IPS DF 4.7 (cell line): ENCODE measurements around the gene HOXC11.

Source experiments
- DNase-seq: peaks from one replicate; pipeline ENCODE4 v3.0.0-alpha.2; 2013; ENCODE audit warnings: low spot score; ENCODE audit errors: extremely low read depth

HOXC11 gene

DNA sequence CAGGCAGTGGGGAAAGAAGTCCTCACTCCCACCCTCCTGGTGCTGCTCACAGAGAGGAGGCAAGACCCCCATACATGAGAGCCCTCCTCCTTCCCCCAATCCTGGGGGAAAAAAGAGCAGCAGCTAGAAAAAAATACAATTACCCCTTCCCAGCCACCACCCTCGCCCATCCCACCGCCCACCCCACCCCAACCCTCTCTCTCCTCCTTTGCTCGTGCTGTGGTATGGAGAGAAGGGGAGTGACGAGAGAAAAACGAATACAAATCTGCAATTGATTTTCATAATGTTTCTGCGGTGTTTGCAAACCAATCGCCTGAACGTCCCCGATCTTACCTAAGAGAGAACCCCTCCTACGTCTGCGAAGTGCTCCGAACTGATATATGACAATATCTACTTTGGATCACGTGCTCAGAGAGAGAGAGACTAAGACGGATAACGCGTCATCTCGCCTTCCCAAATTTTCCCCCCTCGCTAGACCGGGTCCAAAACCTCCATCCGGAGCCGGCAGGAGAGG, at the start of gene HOXC11:
TSS of gene HOXC11 (plus strand) at position 405 of the 514 bp plus-strand sequence. CDS start 116 bp downstream, outside the sequence.
- DNase-seq, result no peak

DNA sequence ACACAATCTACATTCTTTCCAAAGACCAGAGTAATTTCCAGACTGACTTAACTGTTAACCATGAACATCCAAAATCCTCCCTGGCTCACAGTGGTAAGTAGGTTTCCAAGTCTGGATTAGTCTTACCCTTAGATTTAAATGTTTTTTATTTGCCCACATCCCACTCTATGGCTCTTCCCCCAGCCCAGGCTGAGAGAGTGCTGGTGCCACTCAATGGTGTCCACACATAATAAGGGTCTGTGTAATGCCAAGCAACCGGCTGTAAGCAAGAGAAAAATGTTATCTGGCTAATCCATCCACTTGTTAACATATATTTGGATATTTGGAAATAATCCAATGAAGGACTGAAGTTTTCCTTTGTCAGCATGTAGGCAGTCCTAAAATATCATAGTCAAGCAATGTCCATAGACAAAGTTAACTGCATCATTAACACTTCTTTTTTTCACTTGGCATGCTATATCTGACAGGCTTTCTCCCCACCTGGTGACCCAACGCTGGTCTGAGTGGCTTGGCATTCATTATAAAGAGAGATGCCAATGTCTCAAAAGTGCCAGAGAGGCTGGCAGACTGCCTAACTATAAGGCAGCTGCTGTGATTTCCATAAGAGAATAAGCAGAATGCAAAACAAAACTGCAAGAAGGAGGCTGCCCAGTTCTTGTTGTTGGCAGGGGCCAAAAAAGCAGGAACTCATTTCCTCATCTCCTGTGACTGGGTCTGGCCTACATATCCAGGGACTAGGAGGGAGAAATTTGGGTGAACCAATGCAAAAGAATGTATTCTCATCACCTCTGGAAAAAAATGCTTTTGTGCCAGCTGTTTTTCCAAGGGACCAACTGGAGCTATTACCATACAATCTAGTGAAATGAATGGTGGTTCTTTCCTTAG, 48.2 kb upstream of the HOXC11 start:
- DNase-seq, result no peak

DNA sequence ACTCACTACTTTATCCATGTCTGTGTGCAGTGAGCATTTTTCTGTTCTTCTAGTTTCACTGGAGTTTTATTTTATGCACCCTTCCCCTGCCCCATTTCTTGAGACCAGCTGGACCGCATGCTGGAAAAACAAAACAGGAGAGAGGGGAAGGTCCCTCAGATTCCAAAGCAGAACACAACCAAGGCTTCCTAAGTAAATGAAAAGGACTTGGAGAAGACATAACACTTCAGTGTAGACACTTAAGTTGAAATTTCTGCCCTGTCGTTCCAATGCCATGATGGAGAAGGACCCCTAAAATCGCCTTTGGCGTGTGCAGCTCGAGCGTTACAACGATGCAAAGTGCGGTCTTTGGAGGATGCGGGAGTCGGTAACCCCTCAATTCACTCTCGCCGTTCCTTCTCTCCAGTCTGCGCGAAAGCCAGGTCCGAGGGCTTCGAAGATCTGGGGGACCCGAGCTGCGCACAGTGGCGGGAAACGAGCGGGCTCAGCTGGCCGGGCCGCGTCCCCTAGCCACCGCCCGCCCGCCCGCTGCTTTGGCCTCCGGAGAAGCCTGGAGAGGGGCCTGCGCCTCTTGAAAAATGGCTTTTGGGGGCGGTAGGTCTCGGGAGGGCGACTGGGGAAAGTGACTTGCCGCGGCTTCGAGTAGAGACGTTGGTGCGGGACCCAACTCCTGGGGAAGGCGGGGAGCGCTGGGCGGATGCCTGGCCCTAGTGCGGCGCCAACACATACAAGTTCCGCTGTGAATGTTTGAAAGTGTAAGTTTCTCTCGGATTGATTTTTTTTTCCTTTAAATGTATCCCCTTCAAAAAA, 45.5 kb upstream of the HOXC11 start:
- DNase-seq, result no peak

DNA sequence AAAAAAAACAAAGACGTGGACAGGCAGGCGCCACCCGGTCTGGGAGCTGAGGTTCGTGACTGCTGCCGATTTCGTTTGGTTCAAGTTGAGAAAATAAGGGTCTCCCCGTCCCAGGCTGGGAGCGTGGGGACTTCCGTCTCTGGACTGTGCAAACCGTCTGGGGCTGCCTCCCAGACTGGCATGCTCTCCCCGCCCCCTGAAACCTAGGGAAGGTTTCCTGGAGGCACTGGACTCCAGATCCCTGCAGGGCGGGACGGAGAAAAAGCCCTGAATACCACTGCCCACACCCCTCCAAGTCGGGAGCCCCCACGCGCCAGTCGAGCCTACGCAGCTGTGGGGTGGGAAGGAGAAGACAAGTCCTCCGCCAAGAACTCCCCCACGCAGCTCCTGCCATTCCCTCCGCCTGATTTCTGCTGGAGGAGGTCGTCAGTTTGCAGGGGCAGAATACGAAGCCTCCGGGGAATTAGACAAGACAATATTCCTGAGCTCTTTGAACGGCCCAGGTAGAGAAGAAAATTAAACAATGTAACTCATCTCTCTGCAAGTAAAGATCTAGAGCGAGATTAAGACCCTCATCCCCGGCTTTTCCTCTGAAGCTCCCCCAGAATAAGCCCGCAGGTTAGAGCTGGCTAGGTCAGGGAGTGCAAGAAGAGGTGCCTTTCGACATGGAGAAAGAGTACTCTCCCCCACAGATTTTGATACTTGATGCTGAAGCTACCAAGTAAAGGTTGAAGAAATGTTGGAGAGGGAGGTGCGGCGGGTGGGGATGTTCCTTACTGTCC, 44.7 kb upstream of the HOXC11 start:
- DNase-seq, result no peak

DNA sequence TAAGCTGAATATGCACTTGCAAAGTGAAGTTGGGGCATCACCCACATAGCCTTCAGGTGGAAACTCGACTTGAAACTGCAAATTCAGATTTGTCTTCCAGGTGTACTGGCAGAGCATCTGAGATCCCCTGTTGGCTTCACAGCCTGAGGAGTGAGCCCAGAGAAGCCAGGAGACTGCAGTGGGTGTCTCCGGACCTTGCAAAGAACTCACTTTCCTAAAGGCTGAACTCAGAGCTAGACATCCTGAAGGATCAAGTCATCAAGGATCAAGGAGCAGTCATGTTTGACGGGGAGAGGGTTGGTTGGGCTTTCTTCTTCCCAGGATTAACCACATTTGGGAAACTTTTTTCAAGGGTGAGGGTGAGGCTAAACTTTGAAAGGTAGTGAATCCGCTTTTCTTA, 43.4 kb upstream of the HOXC11 start:
- no peak for DNase-seq

DNA sequence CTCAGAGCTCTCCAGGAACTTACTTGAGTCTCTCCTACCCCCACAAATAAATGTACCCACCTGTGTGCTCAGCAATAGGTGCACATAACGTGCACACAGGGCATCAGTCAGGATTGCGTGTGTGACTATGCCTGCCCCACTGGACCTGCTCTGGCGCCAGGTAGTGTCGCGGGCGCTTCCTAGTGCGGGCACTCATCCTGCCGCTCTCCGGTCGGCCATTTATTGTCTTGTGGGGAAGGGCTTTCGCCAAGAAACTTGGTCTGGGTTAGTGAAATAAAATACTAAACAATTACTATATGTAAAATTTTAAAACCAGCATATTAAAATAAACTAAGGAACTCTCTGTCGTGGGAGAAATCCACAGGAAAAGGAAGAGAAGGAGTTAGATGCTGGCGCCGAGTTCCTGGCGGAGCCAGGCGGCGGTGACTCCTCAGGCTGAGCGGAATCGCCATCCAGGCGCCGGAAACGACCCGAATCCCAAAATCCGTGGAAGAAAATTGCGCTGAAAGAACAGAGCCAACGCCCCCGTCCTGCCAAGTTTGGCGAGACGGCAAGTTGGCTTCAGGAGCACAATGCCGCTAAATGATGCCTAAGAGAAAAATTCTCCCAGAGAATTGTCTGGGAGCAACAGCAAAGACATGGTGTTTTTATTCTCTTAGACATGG, 42.2 kb upstream of the HOXC11 start:
- DNase-seq, result no peak

DNA sequence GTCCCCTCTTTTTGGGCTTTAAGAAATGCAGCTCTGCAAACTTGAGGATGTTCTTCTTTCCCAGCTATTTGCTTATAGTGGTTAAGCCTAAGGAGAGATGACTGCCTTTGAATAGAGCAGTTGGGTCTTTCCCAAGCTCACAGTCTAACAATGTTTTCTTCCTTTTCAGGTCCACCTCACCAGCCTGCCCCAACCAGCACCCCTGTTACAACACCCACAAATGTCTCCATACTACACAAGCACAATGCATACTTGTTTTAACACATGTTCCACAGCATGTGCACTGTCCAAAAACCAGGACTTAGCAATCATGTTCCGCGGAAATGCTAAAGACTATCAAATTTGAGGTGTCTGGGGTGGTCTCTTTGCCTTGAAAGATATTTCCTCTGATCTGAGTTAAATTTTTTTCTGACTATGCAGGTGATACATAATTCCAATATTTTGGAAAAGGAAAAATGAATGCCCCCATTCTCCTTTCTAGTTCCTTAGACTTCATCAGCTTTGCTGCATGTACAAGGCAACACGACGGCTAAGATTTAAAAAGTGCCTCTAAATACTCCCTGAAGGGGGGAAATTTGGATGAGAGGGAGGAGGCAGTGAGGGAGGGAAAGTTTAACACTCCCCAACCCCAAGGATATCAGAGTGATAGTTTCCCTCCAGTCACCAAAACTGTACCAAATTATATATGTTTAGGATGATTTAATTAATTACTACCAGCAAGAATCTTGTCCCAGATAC, 40.9 kb upstream of the HOXC11 start:
- DNase-seq, result no peak

DNA sequence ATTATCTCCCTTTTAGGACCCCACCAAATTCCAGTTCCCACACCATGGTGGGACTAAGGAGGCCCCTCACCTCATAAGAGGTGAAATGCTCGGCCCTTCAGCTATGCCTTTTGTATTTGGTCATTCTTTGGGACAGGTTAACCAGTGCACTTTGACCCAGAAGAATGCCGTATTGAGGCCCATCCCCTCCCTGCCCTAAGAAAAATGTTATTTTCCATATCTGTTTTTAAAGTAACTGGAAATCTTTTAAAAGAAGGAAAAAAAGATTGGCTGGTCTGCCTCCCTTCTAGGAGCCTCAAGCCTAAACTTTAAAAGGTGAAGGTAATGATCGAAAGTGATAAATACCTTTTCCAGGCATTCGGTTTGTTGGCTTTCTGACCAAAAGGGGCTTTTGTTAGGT, 40.0 kb upstream of the HOXC11 start:
- no peak for DNase-seq

DNA sequence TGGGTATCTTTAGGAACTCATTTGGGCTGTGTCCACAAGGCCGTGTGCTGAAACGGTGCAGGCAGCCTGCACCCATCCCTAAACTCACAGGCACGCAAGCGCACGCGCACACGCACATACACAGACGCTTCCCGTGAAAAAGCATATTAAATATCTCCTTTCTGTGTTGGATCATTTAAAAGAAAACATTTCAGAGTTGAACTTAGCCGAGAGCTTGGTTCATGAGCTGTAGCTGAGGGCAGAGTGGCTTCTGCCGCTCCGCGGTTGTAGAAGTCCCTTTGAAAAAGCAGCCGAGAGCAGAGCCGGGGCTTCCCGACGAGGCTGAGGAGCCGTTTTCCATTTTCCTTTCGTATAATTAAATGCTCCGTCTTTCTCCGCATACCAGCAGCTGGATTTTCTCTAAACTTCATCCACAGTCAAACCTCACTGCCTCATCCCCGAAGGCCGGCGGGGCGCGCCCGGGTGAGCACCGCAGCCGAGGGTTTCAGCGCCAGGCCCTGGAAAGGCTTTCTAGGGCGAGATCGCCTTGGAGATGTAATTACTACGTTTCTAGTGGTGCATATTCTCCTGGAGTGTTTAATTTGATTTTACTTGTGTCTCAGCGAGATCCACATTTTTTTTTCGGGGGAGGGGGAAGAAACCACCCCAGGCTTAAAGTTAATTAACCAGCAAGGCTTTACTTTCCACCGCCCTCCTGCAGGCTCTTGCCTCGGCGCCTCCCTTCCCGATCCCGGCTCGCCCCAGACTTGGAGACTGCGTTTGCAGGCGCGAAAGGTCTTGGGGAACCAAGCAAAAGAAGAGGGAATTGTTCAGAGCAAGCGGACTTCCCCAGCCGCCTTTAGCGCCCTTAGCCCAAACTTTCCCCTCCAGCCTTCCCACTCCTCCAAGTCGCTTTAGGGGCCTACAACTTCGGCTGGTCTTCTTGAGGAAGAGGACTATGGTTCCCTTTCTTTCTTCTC, 37.3 kb upstream of the HOXC11 start:
- no peak for DNase-seq

DNA sequence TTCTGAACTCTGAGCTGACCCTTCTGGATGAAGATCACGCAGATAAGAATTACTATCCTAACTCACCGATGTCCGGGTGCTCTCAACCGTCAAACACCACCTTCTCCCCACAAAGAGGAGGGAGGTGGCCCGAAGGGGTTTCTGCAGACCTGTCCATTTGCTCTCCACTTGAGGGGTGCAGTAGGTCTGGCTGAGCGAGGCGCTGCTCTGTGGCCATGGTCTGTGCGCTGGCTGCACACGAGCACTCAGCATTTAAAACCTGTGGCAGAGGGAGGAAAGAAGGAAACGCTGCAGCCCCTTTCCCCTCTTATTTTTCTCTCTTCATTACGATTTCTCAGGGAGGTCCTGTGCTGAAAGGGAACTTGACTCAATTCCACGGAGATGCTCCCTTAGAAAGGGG, 35.8 kb upstream of the HOXC11 start:
- DNase-seq, result no peak

DNA sequence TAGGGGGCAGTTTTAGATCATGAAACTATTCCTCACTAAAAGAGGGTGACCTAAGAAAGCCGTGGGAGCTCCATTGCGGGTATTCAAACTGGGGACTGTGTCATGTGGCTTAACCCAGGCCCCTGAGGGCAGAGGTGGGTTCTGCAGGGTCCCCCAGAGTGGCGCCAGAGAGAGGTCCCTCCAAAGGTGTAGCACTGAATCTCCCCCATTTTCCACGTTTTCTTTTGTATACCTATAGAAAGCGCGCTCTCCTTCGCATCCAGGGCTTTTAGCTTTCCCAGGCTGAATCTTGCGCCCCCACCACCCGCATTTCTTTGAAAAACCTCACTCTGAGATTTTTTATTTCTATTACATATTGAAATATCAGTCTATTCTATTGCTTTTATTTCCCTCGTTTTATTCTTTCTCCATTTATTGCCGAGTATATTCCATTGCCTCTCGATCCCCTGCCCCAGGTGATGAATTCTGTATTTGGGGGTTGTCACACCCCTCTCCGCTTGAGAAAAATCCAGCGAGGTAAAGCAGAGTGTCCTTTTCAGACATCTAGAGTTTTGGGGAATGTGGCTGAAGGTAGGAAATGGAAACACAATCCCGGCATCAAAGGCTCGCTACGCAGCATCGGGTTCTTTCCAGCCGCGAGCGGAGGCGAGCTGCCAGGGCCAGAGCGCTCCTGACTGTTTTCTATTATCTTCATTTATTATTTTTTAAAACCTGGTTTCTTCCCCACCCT, 35.2 kb upstream of the HOXC11 start:
- DNase-seq, result no peak

DNA sequence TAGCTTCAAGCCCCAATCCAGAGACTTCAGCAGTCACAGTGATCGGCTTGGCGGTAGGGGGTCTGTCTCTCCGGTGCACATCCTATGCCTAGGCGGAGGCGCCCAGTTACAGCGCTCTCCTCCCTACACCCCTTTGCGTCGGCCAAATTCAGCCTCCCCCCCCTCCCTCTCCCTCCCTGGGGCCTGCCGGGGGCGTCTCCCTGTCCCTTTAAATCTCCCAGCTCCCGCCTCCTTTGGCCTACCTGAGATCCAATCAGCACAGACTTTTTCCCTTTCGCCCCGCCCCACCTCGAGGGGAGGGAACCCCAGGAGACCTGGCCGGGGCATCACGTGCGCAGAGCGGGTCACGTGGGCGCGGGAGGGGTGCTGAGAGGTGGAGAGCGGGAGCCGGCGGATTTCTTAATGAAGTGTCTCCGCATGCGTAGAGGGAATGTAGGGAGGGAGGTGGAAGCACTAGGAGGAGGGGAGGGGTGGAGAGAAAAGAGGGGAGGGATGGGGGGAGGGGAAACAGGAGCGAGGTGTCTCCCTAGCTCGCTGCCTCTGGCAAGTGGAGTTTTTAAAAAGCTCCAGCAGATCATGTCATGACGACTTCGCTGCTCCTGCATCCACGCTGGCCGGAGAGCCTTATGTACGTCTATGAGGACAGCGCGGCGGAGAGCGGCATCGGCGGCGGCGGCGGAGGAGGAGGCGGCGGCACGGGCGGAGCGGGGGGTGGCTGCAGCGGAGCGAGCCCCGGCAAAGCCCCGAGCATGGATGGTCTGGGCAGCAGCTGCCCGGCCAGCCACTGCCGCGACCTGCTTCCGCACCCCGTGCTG, 34.4 kb upstream of the HOXC11 start, which contains the start of gene HOXC13:
TSS of gene HOXC13 (plus strand) at position 506 of the 815 bp plus-strand sequence. CDS start at position 582, 76 bp downstream.
- peak; percentile 66 for DNase-seq

DNA sequence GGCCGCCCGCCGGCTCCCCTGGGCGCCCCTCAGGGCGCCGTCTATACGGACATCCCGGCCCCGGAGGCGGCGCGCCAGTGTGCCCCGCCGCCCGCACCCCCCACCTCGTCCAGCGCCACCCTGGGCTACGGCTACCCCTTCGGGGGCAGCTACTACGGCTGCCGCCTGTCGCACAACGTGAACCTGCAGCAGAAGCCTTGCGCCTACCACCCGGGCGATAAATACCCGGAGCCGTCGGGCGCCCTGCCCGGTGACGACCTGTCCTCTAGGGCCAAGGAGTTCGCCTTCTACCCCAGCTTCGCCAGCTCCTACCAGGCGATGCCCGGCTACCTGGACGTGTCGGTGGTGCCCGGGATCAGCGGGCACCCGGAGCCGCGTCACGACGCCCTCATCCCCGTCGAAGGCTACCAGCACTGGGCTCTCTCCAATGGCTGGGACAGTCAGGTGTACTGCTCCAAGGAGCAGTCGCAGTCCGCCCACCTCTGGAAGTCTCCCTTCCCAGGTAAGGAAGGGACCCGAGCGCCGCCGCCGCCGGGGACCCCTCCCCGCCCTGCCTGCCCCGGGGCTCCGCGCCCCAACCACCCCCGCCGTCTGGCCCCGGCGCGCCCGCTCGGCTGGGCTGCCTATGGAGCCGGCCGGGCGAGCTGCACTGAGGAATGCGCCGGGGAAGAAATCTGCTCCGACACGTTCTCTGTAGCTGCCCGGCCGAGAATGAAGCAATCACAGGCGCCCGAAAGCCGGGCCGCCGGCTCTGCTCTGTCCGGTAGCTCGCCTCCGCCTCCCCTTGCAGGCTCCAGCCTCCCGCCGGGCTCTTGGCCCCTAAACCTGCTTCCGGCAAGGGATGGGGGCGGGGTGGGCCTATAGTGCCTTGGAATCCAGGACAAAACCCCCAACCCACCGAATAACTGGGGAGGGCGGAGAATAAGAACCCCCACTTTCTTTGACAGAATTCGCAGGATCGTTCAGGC, 33.5 kb upstream of the HOXC11 start:
- no peak for DNase-seq

DNA sequence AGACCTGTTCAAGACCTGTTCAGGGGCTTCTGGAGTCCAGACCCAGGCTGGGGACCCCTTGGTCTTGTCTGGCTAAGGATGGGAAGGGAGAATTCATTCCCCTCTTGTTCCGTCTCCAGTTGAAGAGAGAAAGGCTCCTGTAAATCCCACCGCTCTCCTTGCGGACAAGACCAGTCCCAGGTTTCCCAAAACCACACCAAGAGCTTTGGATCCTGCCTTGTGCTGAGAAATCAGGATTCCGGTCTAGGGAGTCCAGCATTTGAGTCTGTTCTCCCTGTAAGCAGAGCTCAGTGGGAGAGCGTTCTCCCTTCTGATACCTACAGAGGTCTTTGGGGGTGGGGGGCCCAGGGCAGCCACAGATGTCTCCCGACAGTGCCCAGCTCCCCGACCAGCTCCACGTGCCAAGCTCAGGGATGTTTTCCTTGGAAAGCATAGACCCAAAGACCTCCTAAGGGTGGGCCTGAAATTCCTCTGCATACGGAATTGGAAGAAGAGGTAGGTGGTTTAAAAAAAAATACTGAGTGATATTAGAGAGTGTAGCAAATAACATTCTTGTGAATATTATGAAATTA, 32.4 kb upstream of the HOXC11 start:
- no peak for DNase-seq

DNA sequence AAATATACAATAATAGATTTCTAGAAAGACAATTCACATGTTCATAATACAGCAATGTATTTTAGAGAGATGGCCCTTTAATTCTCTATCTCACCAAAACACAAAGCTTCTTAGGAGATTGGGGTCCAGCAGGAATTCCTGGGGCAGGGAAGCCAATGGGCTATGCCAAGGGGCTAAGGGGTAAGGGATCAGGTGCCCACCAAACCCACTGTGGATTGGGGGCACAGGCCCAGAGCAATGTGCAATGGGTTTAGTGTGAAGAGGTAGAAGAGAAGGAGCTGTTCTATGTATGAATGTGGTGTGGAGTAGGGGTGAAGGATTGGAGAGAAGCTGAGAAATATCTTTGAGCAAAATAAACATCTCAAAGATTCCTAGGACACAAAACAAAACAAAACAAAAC, 31.7 kb upstream of the HOXC11 start:
- no peak for DNase-seq

DNA sequence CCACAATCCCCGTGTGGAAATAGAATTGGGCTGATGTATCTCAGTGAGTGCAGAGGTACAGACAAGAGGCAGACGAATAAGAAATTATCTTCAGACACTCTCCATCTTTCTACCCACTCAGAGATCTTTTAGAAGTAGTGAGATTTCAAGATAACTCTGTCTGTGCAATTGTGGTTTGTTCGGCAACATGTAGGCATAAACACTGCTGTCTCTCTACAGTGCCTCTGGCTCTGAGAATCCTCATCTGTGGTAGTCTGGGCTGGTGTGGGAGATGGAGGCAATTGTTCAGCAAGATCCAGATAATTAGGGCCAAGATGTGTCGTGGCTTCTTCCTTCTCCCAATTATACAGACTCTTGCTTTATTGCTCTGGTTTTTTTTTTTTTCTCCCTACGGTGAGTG, 31.2 kb upstream of the HOXC11 start:
- no peak for DNase-seq
